ENCODE data around the gene SUPT7L. TPM values are rescaled to one million over a fixed set of nuclear protein-coding genes. Genes with fewer than 3 reads are reported as not detected.

Gene SUPT7L
- polyA plus RNA-seq, 1 donor (not counting 4 experiments of a cell fraction or from before 2014, with no cell fraction given), result 39.8 TPM

- H3K4me1 ChIP-seq (ENCODE audit: control insufficient read depth, extremely low read depth, insufficient read depth, low read length), result peaks cover 33% of the 10 kb centered on the region
- peaks cover 6 to 18% of the 10 kb centered on the region in 2 experiments for H3K36me3 ChIP-seq (ENCODE audit: control insufficient read depth in 2 of 2, extremely low read depth in 1 of 2, insufficient read depth in 2 of 2, low read length in 2 of 2)
- TF ChIP-seq CTCF (optimal IDR thresholded peaks at IDR 0.05 in 1 of 3, IDR thresholded peaks at IDR 0.05 in 1 of 3, conservative IDR thresholded peaks at IDR 0.05 in 1 of 3; ENCODE audit: extremely low read depth in 1 of 3, insufficient read depth in 2 of 3, low read length in 3 of 3), result no peak
- no peak for TF ChIP-seq EZH2 (IDR thresholded peaks at IDR 0.05; ENCODE audit: low read length)
Measured at GRCh38 chr2:27681841-27682240, 18.4 kb upstream of the SUPT7L start.

GRCh38 chr2:27680571-27680970 lies 17.2 kb upstream of the SUPT7L start:
- Histone ChIP-seq H3K9ac (ENCODE audit: control insufficient read depth, extremely low read depth, insufficient read depth, low read length) (no peak overlapping the region), H2AFZ (ENCODE audit: control insufficient read depth, low read length) (no peak overlapping the region), H3K4me1 (ENCODE audit: control insufficient read depth, extremely low read depth, insufficient read depth, low read length) (peaks cover 32% of the 10 kb centered on the region), H3K27me3 (ENCODE audit: control insufficient read depth, extremely low read depth, insufficient read depth, low read length) (no peaks in the 10 kb centered on the region), H4K20me1 (ENCODE audit: control insufficient read depth, extremely low read depth, insufficient read depth, low read length) (no peaks in the 10 kb centered on the region), H3K27ac (ENCODE audit: control insufficient read depth, insufficient read depth, low read length) (no peak overlapping the region), H3K9me1 (ENCODE audit: control insufficient read depth, extremely low read depth, insufficient read depth, low read length) (peaks cover 4% of the 10 kb centered on the region), H3K4me2 (ENCODE audit: control insufficient read depth, extremely low read depth, insufficient read depth, low read depth, low read length) (no peak overlapping the region), H3K4me3 (ENCODE audit: control insufficient read depth in 2 of 3, extremely low read depth in 1 of 3, insufficient read depth in 2 of 3, low read depth in 1 of 3, low read length in 3 of 3) (no peak overlapping the region), H3K36me3 (ENCODE audit: control insufficient read depth in 2 of 2, extremely low read depth in 1 of 2, insufficient read depth in 2 of 2, low read length in 2 of 2) (peaks cover 5 to 22% of the 10 kb centered on the region in 2 experiments), H3K79me2 (ENCODE audit: control insufficient read depth, insufficient read depth, low read length) (no peaks in the 10 kb centered on the region), H3K9me3 (ENCODE audit: control insufficient read depth, low read depth, low read length) (no peaks in the 10 kb centered on the region)
- DNase-seq (ENCODE audit: low read depth, low spot score) (no peak), FAIRE-seq (no peak)
- TF ChIP-seq EZH2 (IDR thresholded peaks at IDR 0.05; ENCODE audit: low read length), result no peak
- no peak for TF ChIP-seq CTCF (optimal IDR thresholded peaks at IDR 0.05 in 1 of 3, IDR thresholded peaks at IDR 0.05 in 1 of 3, conservative IDR thresholded peaks at IDR 0.05 in 1 of 3; ENCODE audit: extremely low read depth in 1 of 3, insufficient read depth in 2 of 3, low read length in 3 of 3)
- dilution Hi-C loops (cut with MboI; ENCODE audit: extremely low pct_ligation_motif_present, low sequenced_read_pairs), result no loop called here

More at GRCh38 chr2:27681841-27682240, 18.4 kb upstream of the SUPT7L start:
- FAIRE-seq, result peak; percentile 57
- H3K9me1 ChIP-seq (ENCODE audit: control insufficient read depth, extremely low read depth, insufficient read depth, low read length), result peaks cover 4% of the 10 kb centered on the region
- H3K79me2 ChIP-seq (ENCODE audit: control insufficient read depth, insufficient read depth, low read length), result no peaks in the 10 kb centered on the region
- H2AFZ ChIP-seq (ENCODE audit: control insufficient read depth, low read length), result no peak overlapping the region
- H3K9ac ChIP-seq (ENCODE audit: control insufficient read depth, extremely low read depth, insufficient read depth, low read length), result peak overlapping the region; percentile 62
- no peak for DNase-seq (ENCODE audit: low read depth, low spot score)
- no peaks in the 10 kb centered on the region for H3K27me3 ChIP-seq (ENCODE audit: control insufficient read depth, extremely low read depth, insufficient read depth, low read length)
- peak overlapping the region; percentile 82 for H3K27ac ChIP-seq (ENCODE audit: control insufficient read depth, insufficient read depth, low read length)
- H4K20me1 ChIP-seq (ENCODE audit: control insufficient read depth, extremely low read depth, insufficient read depth, low read length), result no peaks in the 10 kb centered on the region
- peak overlapping the region in 1 of 3 experiments; percentile 10 for H3K4me3 ChIP-seq (ENCODE audit: control insufficient read depth in 2 of 3, extremely low read depth in 1 of 3, insufficient read depth in 2 of 3, low read depth in 1 of 3, low read length in 3 of 3)
- dilution Hi-C loops (cut with MboI; ENCODE audit: extremely low pct_ligation_motif_present, low sequenced_read_pairs), result no loop called here
- H3K4me2 ChIP-seq (ENCODE audit: control insufficient read depth, extremely low read depth, insufficient read depth, low read depth, low read length), result peak overlapping the region; percentile 56
- H3K9me3 ChIP-seq (ENCODE audit: control insufficient read depth, low read depth, low read length), result no peaks in the 10 kb centered on the region

All from keratinocyte (primary cell).